ENCODE results near the gene FAM200C. TPM values are rescaled to one million over a fixed set of nuclear protein-coding genes. Genes with fewer than 3 reads are reported as not detected.

FAM200C gene
- total and polyA plus RNA-seq, 2 of the 13 experiments (the other 11 are each of a cell fraction or from before 2014, with no cell fraction given), result 3.2 to 4.7 TPM

GRCh38 chr5:160399402-160400353 is at the start of gene FAM200C (continued):
- TF ChIP-seq ZNF350 (CRISPR knock-in tag; IDR thresholded peaks at IDR 0.05; ENCODE audit: borderline replicate concordance, low read depth), result peak; percentile 88; the same call in 1 of the 2 replicates
- TF ChIP-seq TFAP4 (IDR thresholded peaks at IDR 0.05; ENCODE audit: borderline replicate concordance, low read depth), result peak; percentile 9; the same call in 1 of the 2 replicates
- peak; percentile 43 for TF ChIP-seq MED1 (CRISPR knock-in tag; IDR thresholded peaks at IDR 0.05)
- 0 out of 2 replicates have a peak, but pooled peaks have one; percentile 27 for TF ChIP-seq ZNF12 (CRISPR knock-in tag; IDR thresholded peaks at IDR 0.05)
- TF ChIP-seq ZNF883 (CRISPR knock-in tag; IDR thresholded peaks at IDR 0.05; ENCODE audit: not compliant biosample characterization), result peak; percentile 79
- TF ChIP-seq ZNF230 (CRISPR knock-in tag; IDR thresholded peaks at IDR 0.05), result peak; percentile 72; the same call in 1 of the 2 replicates
- TF ChIP-seq TEAD3 (CRISPR knock-in tag; optimal IDR thresholded peaks at IDR 0.05; ENCODE audit: borderline replicate concordance), result peak; percentile 7
- peak; percentile 94 for TF ChIP-seq YEATS2 (CRISPR knock-in tag; IDR thresholded peaks at IDR 0.05; ENCODE audit: borderline replicate concordance)
- 0 out of 2 replicates have a peak, but pooled peaks have one; percentile 29 for TF ChIP-seq IRF9 (CRISPR knock-in tag; IDR thresholded peaks at IDR 0.05; ENCODE audit: borderline replicate concordance)
- peak; percentile 67; the same call in 1 of the 2 replicates for TF ChIP-seq ZNF891 (CRISPR knock-in tag; IDR thresholded peaks at IDR 0.05)
- no peak for TF ChIP-seq GABPA (IDR thresholded peaks at IDR 0.05; ENCODE audit: low read depth, low read length)
- peak; percentile 62 for TF ChIP-seq GABPA (CRISPR knock-in tag; IDR thresholded peaks at IDR 0.05; ENCODE audit: low read depth)
- TF ChIP-seq ISL2 (CRISPR knock-in tag; IDR thresholded peaks at IDR 0.05), result peak; percentile 48; the same call in 1 of the 2 replicates
- TF ChIP-seq RNF219 (CRISPR knock-in tag; IDR thresholded peaks at IDR 0.05), result no peak
- peak; percentile 63; the same call in 1 of the 2 replicates for TF ChIP-seq PHF21A (CRISPR knock-in tag; IDR thresholded peaks at IDR 0.05)
- peak; percentile 19; the same call in 1 of the 2 replicates for TF ChIP-seq ETV5 (CRISPR knock-in tag; IDR thresholded peaks at IDR 0.05; ENCODE audit: borderline replicate concordance)
- TF ChIP-seq ZFY (CRISPR knock-in tag; IDR thresholded peaks at IDR 0.05), result peak; percentile 97
- TF ChIP-seq MTA3 (CRISPR knock-in tag; IDR thresholded peaks at IDR 0.05), result no peak
- TF ChIP-seq MAFF (IDR thresholded peaks at IDR 0.05; ENCODE audit: low read depth, low read length), result no peak
- TF ChIP-seq ZBTB25 (CRISPR knock-in tag; IDR thresholded peaks at IDR 0.05), result peak; percentile 24; the same call in 1 of the 2 replicates
- TF ChIP-seq GATAD1 (CRISPR knock-in tag; IDR thresholded peaks at IDR 0.05), result peak; percentile 73; the same call in 1 of the 2 replicates
- TF ChIP-seq ZNF503 (CRISPR knock-in tag; IDR thresholded peaks at IDR 0.05), result no peak
- no peak for TF ChIP-seq IKZF1 (IDR thresholded peaks at IDR 0.05)

All from HepG2 (cell line).